Spinal cord (tissue), 10 donors: Measurements from ENCODE around the gene SRP68. TPM values are rescaled to one million over a fixed set of nuclear protein-coding genes. Genes with fewer than 3 reads are reported as not detected.
"Not testable (repeated sequence)": the region's sequence is repeated elsewhere in the genome, so short reads cannot be mapped to it uniquely, and the experiment has no call there.

ENCODE experiments used
- DNase-seq, 6 donors: peaks; one replicate each; pipeline versions ENCODE4 v3.0.0 to v3.0.0-alpha.2; 2013 to 2015; ENCODE audit warnings: low spot score in 6 of 6, low read depth in 4 of 6
- H3K27ac ChIP-seq: one replicate; pipeline ENCODE4 v1.5.1; 2013; ENCODE audit warnings: low read depth, low read length, control low read depth
- H3K27me3 ChIP-seq: one replicate; pipeline ENCODE4 v1.6.1; 2013; ENCODE audit warnings: low read length; ENCODE audit not compliant: control insufficient read depth, insufficient read depth
- H3K36me3 ChIP-seq: one replicate; pipeline ENCODE4 v1.6.1; 2013; ENCODE audit warnings: low read length; ENCODE audit not compliant: control insufficient read depth, insufficient read depth
- H3K4me1 ChIP-seq: one replicate; pipeline ENCODE4 v1.6.1; 2013; ENCODE audit warnings: low read length; ENCODE audit not compliant: control insufficient read depth, insufficient read depth
- H3K4me3 ChIP-seq: one replicate; pipeline ENCODE4 v1.5.1; 2013; ENCODE audit warnings: low read depth, low read length, control low read depth
- H3K9me3 ChIP-seq: one replicate; pipeline ENCODE4 v1.6.1; 2013; ENCODE audit warnings: low read length; ENCODE audit not compliant: control insufficient read depth, insufficient read depth
- WGBS: methylation state at CpG from one replicate; pipeline ENCODE4 v1.1.5; 2013; ENCODE audit warnings: missing lambda C conversion rate; ENCODE audit not compliant: insufficient coverage; 5-methylcytosine and 5-hydroxymethylcytosine counted together
- polyA plus RNA-seq, 2 donors: library from polyadenylated mRNA; unstranded; fragments of 120-200 nt; gene quantifications; one replicate each; pipeline ENCODE4 v1.2.1, GENCODE V29; 2013; ENCODE audit not compliant: insufficient read length in 2 of 2
- total RNA-seq, 2 donors: library from RNA; depleted of rRNA in 1 of 2; stranded (reverse); fragments of 120-200 nt in 1 of 2; fragments of >200 nt in 1 of 2; gene quantifications; one replicate each; pipeline versions ENCODE4 v1.2.3 to v1.2.4, GENCODE V29; 2013 to 2014
- donor health status: healthy.

The SRP68 gene
- total and polyA plus RNA-seq, 4 donors = 31.4 to 63.7 (median 51.1) TPM

- Histone ChIP-seq H3K9me3 (no peaks in the 10 kb centered on the region), H3K27me3 (no peaks in the 10 kb centered on the region), H3K27ac (no peak overlapping the region), H3K4me3 (no peak overlapping the region), H3K36me3 (peaks cover 81% of the 10 kb centered on the region), H3K4me1 (no peaks in the 10 kb centered on the region)
- DNase-seq = peak in 1 of 6 donors; percentile 41
- WGBS = 96% methylated on average over 15 of the region's 15 CpGs
Observed at GRCh38 chr17:76063875-76064546, 8.3 kb downstream of the SRP68 start.

- WGBS = 78% methylated on average over 3 of the region's 6 CpGs
- not testable (repeated sequence) for DNase-seq, H3K27ac ChIP-seq, H3K4me1 ChIP-seq, H3K9me3 ChIP-seq, H3K27me3 ChIP-seq, H3K4me3 ChIP-seq
- H3K36me3 ChIP-seq = peaks cover 75% of the 10 kb centered on the region
Observed at GRCh38 chr17:76058264-76058663, 14.1 kb downstream of the SRP68 start.

GRCh38 chr17:76056882-76057281, 15.4 kb downstream of the SRP68 start:
- DNase-seq = no peak
- no peak overlapping the region for H3K4me3 ChIP-seq
- no peaks in the 10 kb centered on the region for H3K27me3 ChIP-seq
- no peaks in the 10 kb centered on the region for H3K4me1 ChIP-seq
- no peaks in the 10 kb centered on the region for H3K9me3 ChIP-seq
- peaks cover 76% of the 10 kb centered on the region for H3K36me3 ChIP-seq
- no peak overlapping the region for H3K27ac ChIP-seq
- WGBS = no CpG with 5 or more reads among the region's 3 CpGs

GRCh38 chr17:76054112-76054476, 18.2 kb downstream of the SRP68 start:
- Histone ChIP-seq H3K27me3 (no peaks in the 10 kb centered on the region), H3K36me3 (peaks cover 67% of the 10 kb centered on the region), H3K9me3 (no peaks in the 10 kb centered on the region), H3K27ac (no peak overlapping the region), H3K4me1 (no peaks in the 10 kb centered on the region), H3K4me3 (no peak overlapping the region)
- no peak for DNase-seq
- 93% methylated on average over 3 of the region's 4 CpGs for WGBS

GRCh38 chr17:76053246-76054111, 18.8 kb downstream of the SRP68 start:
- WGBS = 96% methylated on average over 5 of the region's 17 CpGs
- H3K36me3 ChIP-seq = peaks cover 66% of the 10 kb centered on the region
- no peaks in the 10 kb centered on the region for H3K4me1 ChIP-seq
- H3K27ac ChIP-seq = no peak overlapping the region
- no peak overlapping the region for H3K4me3 ChIP-seq
- no peaks in the 10 kb centered on the region for H3K9me3 ChIP-seq
- H3K27me3 ChIP-seq = no peaks in the 10 kb centered on the region
- DNase-seq = no peak

- H3K4me1 ChIP-seq = no peaks in the 10 kb centered on the region
- no peaks in the 10 kb centered on the region for H3K27me3 ChIP-seq
- no peak overlapping the region for H3K4me3 ChIP-seq
- H3K9me3 ChIP-seq = no peaks in the 10 kb centered on the region
- no peak overlapping the region for H3K27ac ChIP-seq
- no peak for DNase-seq
- H3K36me3 ChIP-seq = peaks cover 72% of the 10 kb centered on the region
- WGBS = 88% methylated on average over 1 of the region's 6 CpGs
Observed at GRCh38 chr17:76051561-76051960, 20.8 kb downstream of the SRP68 start.

GRCh38 chr17:76050538-76051467, 21.5 kb downstream of the SRP68 start:
- no peak for DNase-seq
- Histone ChIP-seq H3K36me3 (peaks cover 73% of the 10 kb centered on the region), H3K4me1 (no peaks in the 10 kb centered on the region), H3K9me3 (no peaks in the 10 kb centered on the region), H3K27ac (no peak overlapping the region), H3K4me3 (no peak overlapping the region), H3K27me3 (no peaks in the 10 kb centered on the region)
- 92% methylated on average over 2 of the region's 11 CpGs for WGBS

GRCh38 chr17:76049836-76050537, 22.3 kb downstream of the SRP68 start:
- Histone ChIP-seq H3K4me3 (no peak overlapping the region), H3K36me3 (peaks cover 74% of the 10 kb centered on the region), H3K27me3 (no peaks in the 10 kb centered on the region), H3K27ac (no peak overlapping the region), H3K4me1 (no peaks in the 10 kb centered on the region), H3K9me3 (no peaks in the 10 kb centered on the region)
- DNase-seq = no peak
- 83% methylated on average over 15 of the region's 15 CpGs for WGBS

GRCh38 chr17:76049239-76049638, 23.1 kb downstream of the SRP68 start:
- no peak overlapping the region for H3K4me3 ChIP-seq
- WGBS = 85% methylated on average over 2 of the region's 3 CpGs
- no peaks in the 10 kb centered on the region for H3K27me3 ChIP-seq
- no peak for DNase-seq
- H3K36me3 ChIP-seq = peaks cover 74% of the 10 kb centered on the region
- H3K27ac ChIP-seq = no peak overlapping the region
- H3K4me1 ChIP-seq = no peaks in the 10 kb centered on the region
- H3K9me3 ChIP-seq = no peaks in the 10 kb centered on the region
